Epidermal melanocyte (primary cell): ENCODE measurements around the gene RBM43.

Source experiments
- DNase-seq: peaks from one replicate; pipeline ENCODE4 v3.0.0; 2011; ENCODE audit warnings: low spot score; ENCODE audit not compliant: insufficient read length

The RBM43 gene

DNA sequence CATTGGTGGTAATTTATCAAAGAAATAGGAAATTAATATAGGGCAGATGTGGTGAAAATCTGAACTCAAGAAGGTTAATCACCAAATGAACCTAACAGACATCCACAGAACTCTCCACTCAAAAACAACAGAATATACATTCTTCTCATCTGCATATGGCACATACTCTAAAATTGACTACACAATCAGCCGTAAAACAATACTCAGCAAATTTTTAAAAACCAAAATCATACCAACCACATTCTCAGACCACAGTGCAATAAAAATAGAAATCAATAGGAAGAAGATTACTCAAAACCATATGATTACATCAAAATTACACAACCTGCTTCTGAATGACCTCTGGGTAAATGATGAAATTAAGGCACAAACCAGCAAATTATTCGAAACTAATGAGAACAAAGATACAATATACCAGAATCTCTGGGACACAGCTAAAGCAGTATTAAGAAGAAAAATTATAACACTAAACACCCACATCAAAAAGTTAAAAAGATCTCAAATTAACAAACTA, 31.0 kb downstream of the RBM43 start:
- no peak for DNase-seq

GRCh38 chr2:151228847-151229512, 32.7 kb downstream of the RBM43 start:
- DNase-seq = no peak

- DNase-seq = no peak
Measured at GRCh38 chr2:151217343-151217742, 44.3 kb downstream of the RBM43 start.

DNA sequence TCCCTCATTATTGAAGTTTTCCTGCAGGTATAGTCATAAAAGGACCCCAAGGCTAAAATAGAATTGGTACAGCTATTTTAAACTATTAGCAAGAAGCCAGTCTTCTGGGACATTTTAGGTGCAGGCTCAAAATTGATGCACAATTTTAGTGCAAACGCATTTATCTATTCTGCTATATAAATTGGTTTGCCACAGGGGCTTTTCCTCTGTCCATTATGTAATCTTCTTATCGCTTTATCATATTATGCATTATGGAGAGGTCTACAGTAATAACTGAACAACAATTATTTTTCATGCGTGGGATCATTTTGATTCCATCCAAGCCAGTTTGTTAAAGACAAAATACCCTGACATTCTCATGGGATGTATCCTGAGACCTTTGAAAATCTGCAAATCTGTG, 54.6 kb downstream of the RBM43 start:
- DNase-seq = no peak

DNA sequence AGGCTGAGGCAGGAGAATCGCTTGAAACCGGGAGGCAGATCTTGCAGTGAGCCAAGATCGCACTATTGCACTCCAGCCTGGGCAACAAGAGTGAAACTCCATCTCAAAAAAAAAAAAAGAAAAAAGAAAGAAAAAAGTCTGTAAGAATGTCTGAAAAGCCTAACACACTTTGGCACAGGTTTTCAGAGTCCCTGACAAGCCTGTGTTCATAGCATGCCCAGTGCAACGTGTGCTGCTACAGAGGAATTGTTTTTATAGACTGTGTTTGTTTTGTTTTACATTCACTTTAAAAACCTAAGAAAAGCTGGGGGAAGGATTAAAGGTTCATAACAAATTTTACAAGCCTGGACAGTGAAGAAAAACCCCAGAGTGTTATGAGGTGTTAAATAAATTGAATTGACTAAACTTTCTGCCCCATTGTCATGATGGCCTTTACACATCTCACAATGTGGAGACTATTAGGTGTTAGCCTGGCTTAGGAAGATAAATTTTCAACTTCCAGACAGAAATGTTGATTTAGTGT, 55.2 kb downstream of the RBM43 start:
- DNase-seq = no peak

DNA sequence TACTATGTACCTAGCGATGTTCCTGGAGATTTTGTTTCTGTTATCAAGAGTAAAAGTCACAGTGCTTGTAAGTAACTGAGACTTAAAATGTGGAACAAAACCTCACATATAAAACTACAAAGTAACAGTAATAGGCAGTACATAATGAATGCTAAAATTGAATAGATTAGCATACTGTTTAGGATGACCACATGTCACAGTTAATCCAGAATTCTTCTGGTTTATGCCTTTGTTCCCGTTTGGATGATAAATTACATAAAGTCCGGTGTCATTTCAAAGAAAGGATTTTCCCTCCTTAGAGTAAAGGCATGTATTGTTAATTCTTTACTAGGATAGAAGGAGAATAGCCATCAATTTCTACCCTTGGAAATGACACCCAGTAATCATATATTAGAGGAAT, 56.1 kb downstream of the RBM43 start:
- DNase-seq = no peak

DNA sequence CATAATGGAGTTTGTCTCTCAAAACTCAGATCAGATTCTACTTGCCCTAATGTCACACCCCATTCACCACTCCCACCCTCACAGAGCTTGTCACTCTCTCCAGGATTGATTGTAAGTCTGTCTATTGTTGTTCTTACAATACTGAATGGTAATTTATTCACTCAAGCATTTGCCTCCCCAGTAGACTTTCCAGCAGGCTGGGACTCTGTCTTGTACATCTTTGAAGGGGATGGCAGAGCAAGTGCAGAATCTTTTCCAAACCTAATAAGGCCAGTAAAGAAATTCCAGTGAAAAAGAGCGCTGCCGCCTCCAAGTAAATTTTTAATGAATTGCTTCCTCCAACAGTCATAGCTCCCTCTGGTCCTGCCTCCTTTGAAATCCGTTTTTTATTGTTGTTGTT, 56.9 kb downstream of the RBM43 start:
- DNase-seq = no peak

GRCh38 chr2:151200844-151201243, 60.8 kb downstream of the RBM43 start:
- DNase-seq = no peak

DNA sequence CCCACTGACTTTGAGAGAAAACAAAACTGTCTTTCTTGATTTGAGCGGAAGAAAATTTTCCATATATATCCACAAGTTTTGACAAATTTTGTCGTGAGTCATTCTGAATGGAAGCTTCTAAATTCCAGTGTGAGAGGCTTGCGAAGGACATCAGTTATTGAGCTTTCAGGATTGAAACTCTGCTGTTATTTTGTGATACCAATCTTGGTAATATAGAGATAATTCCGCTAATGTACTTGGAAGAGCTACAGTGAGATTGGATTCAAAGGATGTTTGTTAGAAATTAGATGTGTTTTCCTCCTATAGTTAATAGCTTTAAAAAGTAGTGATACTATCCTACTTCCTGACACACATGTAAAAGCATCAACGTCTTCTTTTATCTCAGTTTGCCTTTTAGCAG, 61.4 kb downstream of the RBM43 start:
- DNase-seq = no peak

GRCh38 chr2:151198645-151199044, 63.0 kb downstream of the RBM43 start:
- no peak for DNase-seq
